WTC11 (cell line): Measurements from ENCODE around the gene CCDC182. TPM values are rescaled to one million over a fixed set of nuclear protein-coding genes. Genes with fewer than 3 reads are reported as not detected.

Source experiments
- total RNA-seq: library from RNA; stranded (reverse); gene quantifications from 3 replicates; pipeline ENCODE4 v1.2.3, GENCODE V29; 2021

The CCDC182 gene
- total RNA-seq, 1 experiment from 2014 or later: not detected

Other genes starting within 250 kb of the CCDC182 start
- 57.9 to 65.3 TPM (median 58.1 TPM) in 3 replicates for gene MRPS23, start 104.7 kb upstream of the CCDC182 start, total RNA-seq
- gene CUEDC1, start 210.1 kb upstream of the CCDC182 start, total RNA-seq: 6.5 to 12.2 TPM (median 9.4 TPM) in 3 replicates
- 43.1 to 43.8 TPM (median 43.3 TPM) in 3 replicates for gene VEZF1, start 243.0 kb upstream of the CCDC182 start, total RNA-seq